SK-N-SH treated with all-trans-retinoic acid at 6 μM for 48 hours (cell line): Measurements from ENCODE around the gene FZR1.

Source experiments
- ATAC-seq: fragments of 200-7000 bp; cut with Tn5 transposase; 3 replicates; pipeline ENCODE4 v1.9.1; 2020; ENCODE audit warnings: mild to moderate bottlenecking, moderate library complexity
- ARNTL ChIP-seq: fragments of 450-650 bp; formaldehyde crosslinking; IDR thresholded peaks from 2 replicates; pipeline ENCODE4 v1.5.0; 2020; ENCODE audit warnings: low read depth, mild to moderate bottlenecking, moderate library complexity, borderline replicate concordance
- BACH2 ChIP-seq: fragments of 250-450 bp; sonication (Bioruptor Pico); IDR thresholded peaks from 2 replicates; pipeline ENCODE4 v1.9.0; 2021; ENCODE audit warnings: mild to moderate bottlenecking, borderline replicate concordance
- CSDC2 ChIP-seq: fragments of 250-450 bp; sonication (Bioruptor Pico); IDR thresholded peaks from 2 replicates; pipeline ENCODE4 v1.5.0; 2020; ENCODE audit warnings: mild to moderate bottlenecking, moderate library complexity
- ESRRG ChIP-seq: fragments of 250-450 bp; sonication (Bioruptor Pico); IDR thresholded peaks from 2 replicates; pipeline ENCODE4 v1.6.1; 2021; ENCODE audit warnings: mild to moderate bottlenecking
- GLIS3 ChIP-seq: fragments of 250-450 bp; sonication (Bioruptor Pico); IDR thresholded peaks from 2 replicates; pipeline ENCODE4 v1.5.0; 2020; ENCODE audit warnings: mild to moderate bottlenecking, moderate library complexity
- ISL1 ChIP-seq: fragments of 250-450 bp; sonication (Bioruptor Pico); IDR thresholded peaks from 2 replicates; pipeline ENCODE4 v2.1.2; 2022; ENCODE audit warnings: mild to moderate bottlenecking, moderate library complexity
- OSR1 ChIP-seq: fragments of 250-450 bp; sonication (Bioruptor Pico); IDR thresholded peaks from 2 replicates; pipeline ENCODE4 v1.8.0; 2022; ENCODE audit warnings: moderate library complexity, mild to moderate bottlenecking, inconsistent platforms
- PPARA ChIP-seq: fragments of 250-450 bp; sonication (Bioruptor Pico); IDR thresholded peaks from 2 replicates; pipeline ENCODE4 v1.5.0; 2020; ENCODE audit warnings: mild to moderate bottlenecking, borderline replicate concordance
- RARB ChIP-seq: fragments of 250-450 bp; sonication (Bioruptor Pico); IDR thresholded peaks from 2 replicates; pipeline ENCODE4 v1.8.0; 2021; ENCODE audit warnings: mild to moderate bottlenecking, moderate library complexity
- SNAI2 ChIP-seq: fragments of 250-450 bp; sonication (Bioruptor Pico); IDR thresholded peaks from 2 replicates; pipeline ENCODE4 v1.5.0; 2020; ENCODE audit warnings: mild to moderate bottlenecking, moderate library complexity
- TCF4 ChIP-seq: fragments of 250-450 bp; sonication (Bioruptor Pico); IDR thresholded peaks from 2 replicates; pipeline ENCODE4 v1.8.0; 2021; ENCODE audit warnings: mild to moderate bottlenecking, moderate library complexity, borderline replicate concordance
- TOX ChIP-seq: fragments of 250-450 bp; sonication (Bioruptor Pico); IDR thresholded peaks from 2 replicates; pipeline ENCODE4 v1.8.0; 2021; ENCODE audit warnings: mild to moderate bottlenecking, moderate library complexity, borderline replicate concordance
- ZC3H10 ChIP-seq: fragments of 250-450 bp; sonication (Bioruptor Pico); IDR thresholded peaks from 2 replicates; pipeline ENCODE4 v1.5.1; 2021; ENCODE audit warnings: mild to moderate bottlenecking, moderate library complexity
- ZFP3 ChIP-seq: fragments of 250-450 bp; sonication (Bioruptor Pico); IDR thresholded peaks from 2 replicates; pipeline ENCODE4 v1.5.0; 2020; ENCODE audit warnings: mild to moderate bottlenecking, moderate library complexity
- ZFP30 ChIP-seq: fragments of 450-650 bp; formaldehyde crosslinking; IDR thresholded peaks from 2 replicates; pipeline ENCODE4 v1.5.0; 2022; ENCODE audit warnings: mild to moderate bottlenecking, moderate library complexity
- ZNF565 ChIP-seq: fragments of 450-650 bp; formaldehyde crosslinking; conservative IDR thresholded peaks from 2 replicates; pipeline ENCODE4 v1.5.0; 2020; ENCODE audit warnings: low read depth, mild to moderate bottlenecking, moderate library complexity
- ZNF70 ChIP-seq: fragments of 450-650 bp; formaldehyde crosslinking; IDR thresholded peaks from 2 replicates; pipeline ENCODE4 v1.5.0; 2020; ENCODE audit warnings: mild to moderate bottlenecking, moderate library complexity
- ZNF8 ChIP-seq: fragments of 450-650 bp; formaldehyde crosslinking; IDR thresholded peaks from 2 replicates; pipeline ENCODE4 v1.5.0; 2020; ENCODE audit warnings: mild to moderate bottlenecking, moderate library complexity
- TF ChIP-seq, protein P1 (sequence below): fragments of 250-450 bp; sonication (Bioruptor Pico); IDR thresholded peaks from 2 replicates; pipeline ENCODE4 v1.8.0; 2021; ENCODE audit warnings: low read depth, mild to moderate bottlenecking, moderate library complexity, borderline replicate concordance
- TF ChIP-seq, protein P2 (sequence below): fragments of 250-450 bp; sonication (Bioruptor Pico); IDR thresholded peaks from 2 replicates; pipeline ENCODE4 v1.5.1; 2021; ENCODE audit warnings: mild to moderate bottlenecking, moderate library complexity
- TF ChIP-seq, protein P3 (sequence below): fragments of 250-450 bp; sonication (Bioruptor Pico); IDR thresholded peaks from 2 replicates; pipeline ENCODE4 v1.5.0; 2020; ENCODE audit warnings: mild to moderate bottlenecking, moderate library complexity
- TF ChIP-seq, protein P4 (sequence below): fragments of 250-450 bp; sonication (Bioruptor Pico); IDR thresholded peaks from 2 replicates; pipeline ENCODE4 v1.8.0; 2020; ENCODE audit warnings: mild to moderate bottlenecking, moderate library complexity, borderline replicate concordance

FZR1 gene

DNA sequence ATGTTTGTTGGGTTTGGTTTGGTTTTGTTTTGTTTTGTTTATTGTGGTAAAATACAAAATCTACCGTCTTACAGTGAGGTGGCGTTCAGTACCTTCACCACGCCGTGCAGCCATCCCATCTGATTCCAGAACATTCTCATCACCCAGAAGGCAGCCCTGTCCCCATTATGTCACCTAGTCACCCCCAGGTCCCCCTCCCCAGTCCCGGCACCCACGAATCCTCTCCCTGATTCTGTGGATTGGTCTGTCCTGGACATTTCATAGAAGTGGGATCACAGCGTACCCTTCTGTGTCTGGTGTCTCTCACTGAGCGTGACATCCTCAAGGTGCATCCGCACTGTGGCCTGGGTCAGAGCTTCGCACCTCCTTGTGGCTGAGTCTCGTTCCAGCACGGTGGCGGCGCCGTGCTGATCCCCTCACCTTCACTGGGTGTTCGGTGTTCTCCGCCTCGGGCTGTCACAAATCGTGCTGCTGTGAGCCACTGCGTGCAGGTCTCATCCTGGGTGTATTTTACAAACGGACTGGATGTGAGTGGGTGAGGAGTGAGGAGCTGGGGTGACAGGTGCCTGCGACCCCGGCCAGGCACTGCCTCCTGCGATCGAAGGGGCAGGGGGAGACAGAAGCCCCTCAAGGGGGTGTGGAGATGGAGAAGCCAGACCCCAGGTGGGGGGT is 32.3 kb downstream of the FZR1 start:
- ATAC-seq = no peak
- TF ChIP-seq ZC3H10 (CRISPR knock-in tag) (no peak), TOX (CRISPR knock-in tag) (no peak), ZNF8 (CRISPR knock-in tag) (no peak), OSR1 (CRISPR knock-in tag) (no peak), ISL1 (no peak), ESRRG (CRISPR knock-in tag) (no peak), CSDC2 (CRISPR knock-in tag) (no peak), BACH2 (CRISPR knock-in tag) (no peak), SNAI2 (CRISPR knock-in tag) (no peak), ZFP3 (CRISPR knock-in tag) (no peak), PPARA (CRISPR knock-in tag) (no peak), ZNF70 (no peak), ARNTL (no peak), TCF4 (CRISPR knock-in tag) (no peak), ZFP30 (CRISPR knock-in tag) (no peak), ZNF565 (CRISPR knock-in tag) (no peak)
- TF ChIP-seq, protein P1, sequence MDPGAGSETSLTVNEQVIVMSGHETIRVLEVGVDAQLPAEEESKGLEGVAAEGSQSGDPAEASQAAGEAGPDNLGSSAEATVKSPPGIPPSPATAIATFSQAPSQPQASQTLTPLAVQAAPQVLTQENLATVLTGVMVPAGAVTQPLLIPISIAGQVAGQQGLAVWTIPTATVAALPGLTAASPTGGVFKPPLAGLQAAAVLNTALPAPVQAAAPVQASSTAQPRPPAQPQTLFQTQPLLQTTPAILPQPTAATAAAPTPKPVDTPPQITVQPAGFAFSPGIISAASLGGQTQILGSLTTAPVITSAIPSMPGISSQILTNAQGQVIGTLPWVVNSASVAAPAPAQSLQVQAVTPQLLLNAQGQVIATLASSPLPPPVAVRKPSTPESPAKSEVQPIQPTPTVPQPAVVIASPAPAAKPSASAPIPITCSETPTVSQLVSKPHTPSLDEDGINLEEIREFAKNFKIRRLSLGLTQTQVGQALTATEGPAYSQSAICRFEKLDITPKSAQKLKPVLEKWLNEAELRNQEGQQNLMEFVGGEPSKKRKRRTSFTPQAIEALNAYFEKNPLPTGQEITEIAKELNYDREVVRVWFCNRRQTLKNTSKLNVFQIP (CRISPR knock-in tag) = no peak
- TF ChIP-seq, protein P2, sequence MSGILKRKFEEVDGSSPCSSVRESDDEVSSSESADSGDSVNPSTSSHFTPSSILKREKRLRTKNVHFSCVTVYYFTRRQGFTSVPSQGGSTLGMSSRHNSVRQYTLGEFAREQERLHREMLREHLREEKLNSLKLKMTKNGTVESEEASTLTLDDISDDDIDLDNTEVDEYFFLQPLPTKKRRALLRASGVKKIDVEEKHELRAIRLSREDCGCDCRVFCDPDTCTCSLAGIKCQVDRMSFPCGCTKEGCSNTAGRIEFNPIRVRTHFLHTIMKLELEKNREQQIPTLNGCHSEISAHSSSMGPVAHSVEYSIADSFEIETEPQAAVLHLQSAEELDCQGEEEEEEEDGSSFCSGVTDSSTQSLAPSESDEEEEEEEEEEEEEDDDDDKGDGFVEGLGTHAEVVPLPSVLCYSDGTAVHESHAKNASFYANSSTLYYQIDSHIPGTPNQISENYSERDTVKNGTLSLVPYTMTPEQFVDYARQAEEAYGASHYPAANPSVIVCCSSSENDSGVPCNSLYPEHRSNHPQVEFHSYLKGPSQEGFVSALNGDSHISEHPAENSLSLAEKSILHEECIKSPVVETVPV = no peak
- TF ChIP-seq, protein P3, sequence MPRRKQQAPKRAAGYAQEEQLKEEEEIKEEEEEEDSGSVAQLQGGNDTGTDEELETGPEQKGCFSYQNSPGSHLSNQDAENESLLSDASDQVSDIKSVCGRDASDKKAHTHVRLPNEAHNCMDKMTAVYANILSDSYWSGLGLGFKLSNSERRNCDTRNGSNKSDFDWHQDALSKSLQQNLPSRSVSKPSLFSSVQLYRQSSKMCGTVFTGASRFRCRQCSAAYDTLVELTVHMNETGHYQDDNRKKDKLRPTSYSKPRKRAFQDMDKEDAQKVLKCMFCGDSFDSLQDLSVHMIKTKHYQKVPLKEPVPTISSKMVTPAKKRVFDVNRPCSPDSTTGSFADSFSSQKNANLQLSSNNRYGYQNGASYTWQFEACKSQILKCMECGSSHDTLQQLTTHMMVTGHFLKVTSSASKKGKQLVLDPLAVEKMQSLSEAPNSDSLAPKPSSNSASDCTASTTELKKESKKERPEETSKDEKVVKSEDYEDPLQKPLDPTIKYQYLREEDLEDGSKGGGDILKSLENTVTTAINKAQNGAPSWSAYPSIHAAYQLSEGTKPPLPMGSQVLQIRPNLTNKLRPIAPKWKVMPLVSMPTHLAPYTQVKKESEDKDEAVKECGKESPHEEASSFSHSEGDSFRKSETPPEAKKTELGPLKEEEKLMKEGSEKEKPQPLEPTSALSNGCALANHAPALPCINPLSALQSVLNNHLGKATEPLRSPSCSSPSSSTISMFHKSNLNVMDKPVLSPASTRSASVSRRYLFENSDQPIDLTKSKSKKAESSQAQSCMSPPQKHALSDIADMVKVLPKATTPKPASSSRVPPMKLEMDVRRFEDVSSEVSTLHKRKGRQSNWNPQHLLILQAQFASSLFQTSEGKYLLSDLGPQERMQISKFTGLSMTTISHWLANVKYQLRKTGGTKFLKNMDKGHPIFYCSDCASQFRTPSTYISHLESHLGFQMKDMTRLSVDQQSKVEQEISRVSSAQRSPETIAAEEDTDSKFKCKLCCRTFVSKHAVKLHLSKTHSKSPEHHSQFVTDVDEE = no peak
- TF ChIP-seq, protein P4, sequence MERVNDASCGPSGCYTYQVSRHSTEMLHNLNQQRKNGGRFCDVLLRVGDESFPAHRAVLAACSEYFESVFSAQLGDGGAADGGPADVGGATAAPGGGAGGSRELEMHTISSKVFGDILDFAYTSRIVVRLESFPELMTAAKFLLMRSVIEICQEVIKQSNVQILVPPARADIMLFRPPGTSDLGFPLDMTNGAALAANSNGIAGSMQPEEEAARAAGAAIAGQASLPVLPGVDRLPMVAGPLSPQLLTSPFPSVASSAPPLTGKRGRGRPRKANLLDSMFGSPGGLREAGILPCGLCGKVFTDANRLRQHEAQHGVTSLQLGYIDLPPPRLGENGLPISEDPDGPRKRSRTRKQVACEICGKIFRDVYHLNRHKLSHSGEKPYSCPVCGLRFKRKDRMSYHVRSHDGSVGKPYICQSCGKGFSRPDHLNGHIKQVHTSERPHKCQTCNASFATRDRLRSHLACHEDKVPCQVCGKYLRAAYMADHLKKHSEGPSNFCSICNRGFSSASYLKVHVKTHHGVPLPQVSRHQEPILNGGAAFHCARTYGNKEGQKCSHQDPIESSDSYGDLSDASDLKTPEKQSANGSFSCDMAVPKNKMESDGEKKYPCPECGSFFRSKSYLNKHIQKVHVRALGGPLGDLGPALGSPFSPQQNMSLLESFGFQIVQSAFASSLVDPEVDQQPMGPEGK = no peak

DNA sequence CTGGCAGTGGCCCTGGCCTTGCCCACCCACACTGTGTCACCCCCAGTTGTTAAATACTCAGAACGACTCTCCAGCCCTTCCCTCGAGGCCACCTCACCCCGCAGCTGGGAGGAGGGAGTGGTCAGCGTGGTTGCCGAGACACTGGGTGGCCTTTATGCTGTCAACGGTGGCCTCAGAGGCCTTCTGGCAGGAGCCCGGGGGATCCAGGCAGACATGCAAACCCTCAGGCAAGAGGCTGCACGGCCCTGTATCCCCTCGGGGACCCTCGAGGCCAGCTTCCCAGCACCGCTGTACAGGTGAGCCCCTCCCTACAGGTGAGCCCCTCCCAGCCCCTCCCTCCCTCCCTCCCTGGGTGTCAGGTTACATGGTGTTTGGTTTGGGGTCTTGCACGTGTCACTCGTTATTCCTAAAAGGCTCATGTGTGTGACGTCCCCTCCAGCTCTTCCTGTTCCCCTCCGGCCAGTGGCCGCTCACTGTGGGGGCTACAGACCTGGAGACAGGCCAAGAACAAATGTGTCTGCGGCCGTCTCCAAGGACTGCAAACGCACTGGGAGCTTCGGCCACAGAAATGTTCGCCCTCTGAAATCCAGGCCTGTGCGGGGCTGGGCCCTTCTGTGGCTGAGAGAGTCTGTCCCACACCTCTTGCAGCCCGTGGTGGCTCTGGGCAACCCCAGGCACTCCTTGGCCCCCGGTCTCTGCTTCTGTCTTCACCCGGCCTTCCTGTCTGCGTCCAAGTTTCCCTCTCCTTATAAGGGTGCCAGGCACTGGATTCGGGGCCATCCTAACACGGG is 33.0 kb downstream of the FZR1 start, which contains the start of gene TEKTIP1:
Gene TEKTIP1, plus strand, starts transcription at position 210 of the 791 bp plus-strand sequence. Its CDS starts 4 bp downstream, at position 214.
- TF ChIP-seq RARB (CRISPR knock-in tag) (no peak), SNAI2 (CRISPR knock-in tag) (no peak), TOX (CRISPR knock-in tag) (no peak), ZNF8 (CRISPR knock-in tag) (no peak), ZNF70 (no peak), ESRRG (CRISPR knock-in tag) (no peak), ZC3H10 (CRISPR knock-in tag) (no peak), ISL1 (no peak), ZFP30 (CRISPR knock-in tag) (no peak), BACH2 (CRISPR knock-in tag) (no peak), ZNF565 (CRISPR knock-in tag) (no peak), GLIS3 (CRISPR knock-in tag) (no peak), OSR1 (CRISPR knock-in tag) (no peak), PPARA (CRISPR knock-in tag) (no peak)
- TF ChIP-seq, protein P4 = no peak
- TF ChIP-seq, protein P2 = no peak
- TF ChIP-seq, protein P3 = no peak
- ATAC-seq = no peak
